GM12875 (cell line): ENCODE data around the gene STARD3.

Experiments used
- H3K4me3 ChIP-seq: one replicate; pipeline ENCODE4 v1.5.1; 2011; ENCODE audit warnings: low read depth, low read length, control low read depth
- CTCF ChIP-seq: IDR thresholded peaks from 2 replicates; pipeline ENCODE4 v1.5.1; 2011; ENCODE audit warnings: low read depth, mild to moderate bottlenecking, control low read depth, inconsistent platforms, low read length, moderate library complexity, borderline replicate concordance; ENCODE audit not compliant: insufficient read depth

Gene STARD3

GRCh38 chr17:39623356-39623950, 13.5 kb upstream of the STARD3 start:
- H3K4me3 ChIP-seq: no peak overlapping the region
- TF ChIP-seq CTCF: peak; percentile 95

GRCh38 chr17:39624313-39624712, 12.6 kb upstream of the STARD3 start:
- no peak for TF ChIP-seq CTCF
- H3K4me3 ChIP-seq: no peak overlapping the region

GRCh38 chr17:39625198-39625785, 11.7 kb upstream of the STARD3 start:
- no peak overlapping the region for H3K4me3 ChIP-seq
- no peak for TF ChIP-seq CTCF

GRCh38 chr17:39626171-39627046, 10.5 kb upstream of the STARD3 start, which contains the start of gene PPP1R1B:
Gene PPP1R1B (plus strand): TSS chr17:39626952. CDS start chr17:39627393, 441 bp downstream.
- no peak for TF ChIP-seq CTCF
- no peak within 1 kb of the TSS for H3K4me3 ChIP-seq

- no peak for TF ChIP-seq CTCF
- no peak overlapping the region for H3K4me3 ChIP-seq
Measured at GRCh38 chr17:39627047-39627711, 9.8 kb upstream of the STARD3 start.

- TF ChIP-seq CTCF: no peak
- H3K4me3 ChIP-seq: no peak overlapping the region
Measured at GRCh38 chr17:39627712-39628516, 9.0 kb upstream of the STARD3 start.
